ENCODE results near the gene XKRX.

- TF ChIP-seq CTCF (IDR thresholded peaks at IDR 0.05) (no peak), SMC3 (IDR thresholded peaks at IDR 0.05) (no peak), MYC (IDR thresholded peaks at IDR 0.05; ENCODE audit: borderline replicate concordance, low read length) (no peak), E2F6 (IDR thresholded peaks at IDR 0.05; ENCODE audit: borderline replicate concordance, low read depth) (no peak), POLR2A (IDR thresholded peaks at IDR 0.05; ENCODE audit: low read length) (no peak), ZC3H11A (IDR thresholded peaks at IDR 0.05) (no peak), RAD21 (conservative IDR thresholded peaks at IDR 0.05 in 1 of 2, IDR thresholded peaks at IDR 0.05 in 1 of 2) (no peak), ZNF302 (CRISPR knock-in tag; IDR thresholded peaks at IDR 0.05) (no peak), NPAS2 (CRISPR knock-in tag; IDR thresholded peaks at IDR 0.05; ENCODE audit: borderline replicate concordance) (no peak), HDAC2 (IDR thresholded peaks at IDR 0.05) (no peak), FOSL2 (IDR thresholded peaks at IDR 0.05) (no peak), FOSL2 (CRISPR knock-in tag; IDR thresholded peaks at IDR 0.05) (no peak), ZSCAN20 (CRISPR knock-in tag; IDR thresholded peaks at IDR 0.05) (no peak)
These were observed 40.7 kb upstream of the XKRX start, which contains the start of gene ARL13A for GRCh38 chrX:100969408-100969807.

All from A549 (cell line).